Esophagus muscularis mucosa (tissue), 4 donors: ENCODE results near the gene YBX1. TPM values are rescaled to one million over a fixed set of nuclear protein-coding genes. Genes with fewer than 3 reads are reported as not detected.
"Not testable (repeated sequence)": the region's sequence is repeated elsewhere in the genome, so short reads cannot be mapped to it uniquely, and the experiment has no call there.

Source experiments
- DNase-seq: peaks from one replicate; pipeline ENCODE4 v3.0.0-alpha.2; 2017; ENCODE audit errors: extremely low spot score
- H3K27ac ChIP-seq, 4 donors: fragments of 200-600 bp; sonication (generic); replicated peaks in 1 of 4; 1 replicate in 3 of 4; 2 replicates in 1 of 4; pipeline ENCODE4 v1.5.1; 2016 to 2019; ENCODE audit warnings: mild to moderate bottlenecking in 1 of 4
- H3K27me3 ChIP-seq, 4 donors: fragments of 200-600 bp; sonication (generic); one replicate each; pipeline versions ENCODE4 v1.5.1 to v1.6.0; 2016 to 2019
- H3K36me3 ChIP-seq, 4 donors: fragments of 200-600 bp; sonication (generic); one replicate each; pipeline ENCODE4 v1.5.1; 2016 to 2019
- H3K4me1 ChIP-seq, 4 donors: fragments of 200-600 bp; sonication (generic); one replicate each; pipeline ENCODE4 v1.5.1; 2016 to 2019
- H3K4me3 ChIP-seq, 4 donors: fragments of 200-600 bp; sonication (generic); 1 replicate in 2 of 4; 2 replicates in 2 of 4; pipeline ENCODE4 v1.5.1; 2016 to 2019; ENCODE audit warnings: mild to moderate bottlenecking in 4 of 4, moderate library complexity in 1 of 4
- H3K9me3 ChIP-seq, 4 donors: fragments of 200-600 bp; sonication (generic); 1 replicate in 3 of 4; 2 replicates in 1 of 4; pipeline ENCODE4 v1.5.1; 2016 to 2019
- EP300 ChIP-seq: sonication (generic); formaldehyde crosslinking; IDR thresholded peaks from one replicate; pipeline ENCODE4 v1.6.1; 2017; ENCODE audit warnings: antibody characterized with exemption
- POLR2A ChIP-seq: fragments of 450-650 bp; IDR thresholded peaks from one replicate; pipeline ENCODE4 v1.6.1; 2017; ENCODE audit warnings: antibody characterized with exemption, moderate library complexity, mild to moderate bottlenecking, low read depth
- POLR2AphosphoS5 ChIP-seq, 2 donors: sonication (generic); formaldehyde crosslinking; IDR thresholded peaks; one replicate each; pipeline ENCODE4 v1.6.1; 2017; ENCODE audit warnings: antibody characterized with exemption in 2 of 2
- WGBS: methylation state at CpG from one replicate; pipeline ENCODE4 v1.1.5; 2018; 5-methylcytosine and 5-hydroxymethylcytosine counted together
- intact Hi-C: fragments of 100-400 bp; cut with DNase I; formaldehyde crosslinking; loops from one replicate; pipeline ENCODE4 v1.15.1; 2023
- total RNA-seq, 4 donors: library from RNA; depleted of rRNA; stranded (reverse); fragments of >200 nt; gene quantifications; one replicate each; pipeline versions ENCODE4 v1.1.0 to v1.2.1, GENCODE V29; 2016
- TF ChIP-seq, protein P1 (sequence below), 3 experiments: fragments of 200-600 bp in 2 of 3; fragments of 450-650 bp in 1 of 3; sonication (generic) in 2 of 3; IDR thresholded peaks; one replicate each; pipeline ENCODE4 v1.5.1; 2017 to 2019; ENCODE audit warnings: antibody characterized with exemption in 3 of 3, mild to moderate bottlenecking in 2 of 3, moderate library complexity in 1 of 3

YBX1 gene
- total RNA-seq, 4 donors from 2014 or later, result 778 to 889 (median 812) TPM

DNA sequence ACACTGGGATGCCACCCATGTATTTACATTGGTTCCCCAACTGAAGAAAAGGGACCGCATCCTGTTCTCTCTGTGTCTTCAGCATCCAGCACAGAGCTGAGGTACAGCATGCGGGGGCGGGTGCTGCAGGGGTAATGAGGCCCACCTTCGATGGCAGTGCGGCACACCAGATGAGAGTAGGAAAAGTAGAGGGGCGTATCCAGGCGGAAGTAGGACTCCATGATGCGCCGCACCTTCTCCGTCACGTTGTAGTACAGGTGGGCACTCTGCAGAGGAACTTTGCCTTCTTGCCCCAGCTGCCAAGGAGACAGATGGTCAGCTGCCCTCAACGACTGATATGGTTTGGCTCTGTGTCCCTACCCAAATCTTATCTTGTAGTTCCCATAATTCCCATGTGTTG lies 67.8 kb downstream of the YBX1 start:
- no peak for TF ChIP-seq POLR2AphosphoS5 (IDR thresholded peaks at IDR 0.05)
- TF ChIP-seq, protein P1, sequence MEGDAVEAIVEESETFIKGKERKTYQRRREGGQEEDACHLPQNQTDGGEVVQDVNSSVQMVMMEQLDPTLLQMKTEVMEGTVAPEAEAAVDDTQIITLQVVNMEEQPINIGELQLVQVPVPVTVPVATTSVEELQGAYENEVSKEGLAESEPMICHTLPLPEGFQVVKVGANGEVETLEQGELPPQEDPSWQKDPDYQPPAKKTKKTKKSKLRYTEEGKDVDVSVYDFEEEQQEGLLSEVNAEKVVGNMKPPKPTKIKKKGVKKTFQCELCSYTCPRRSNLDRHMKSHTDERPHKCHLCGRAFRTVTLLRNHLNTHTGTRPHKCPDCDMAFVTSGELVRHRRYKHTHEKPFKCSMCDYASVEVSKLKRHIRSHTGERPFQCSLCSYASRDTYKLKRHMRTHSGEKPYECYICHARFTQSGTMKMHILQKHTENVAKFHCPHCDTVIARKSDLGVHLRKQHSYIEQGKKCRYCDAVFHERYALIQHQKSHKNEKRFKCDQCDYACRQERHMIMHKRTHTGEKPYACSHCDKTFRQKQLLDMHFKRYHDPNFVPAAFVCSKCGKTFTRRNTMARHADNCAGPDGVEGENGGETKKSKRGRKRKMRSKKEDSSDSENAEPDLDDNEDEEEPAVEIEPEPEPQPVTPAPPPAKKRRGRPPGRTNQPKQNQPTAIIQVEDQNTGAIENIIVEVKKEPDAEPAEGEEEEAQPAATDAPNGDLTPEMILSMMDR (IDR thresholded peaks at IDR 0.05), result no peak
- TF ChIP-seq POLR2A, result no peak
- no peak for TF ChIP-seq EP300
- DNase-seq, result no peak
- intact Hi-C loops, result no loop called here
- H3K36me3 ChIP-seq, result peaks cover 39 to 88% (median 86%) of the 10 kb centered on the region in 4 donors
- no peaks in the 10 kb centered on the region for H3K4me1 ChIP-seq
- H3K9me3 ChIP-seq, result no peaks in the 10 kb centered on the region
- 91% methylated on average over 11 of the region's 12 CpGs for WGBS
- no peak overlapping the region for H3K27ac ChIP-seq
- no peaks in the 10 kb centered on the region for H3K27me3 ChIP-seq
- H3K4me3 ChIP-seq, result no peak overlapping the region

- H3K4me1 ChIP-seq, H3K4me3 ChIP-seq, H3K9me3 ChIP-seq, H3K27ac ChIP-seq, H3K27me3 ChIP-seq, intact Hi-C loops, DNase-seq: not testable (repeated sequence)
- 90% methylated on average over 8 of the region's 8 CpGs for WGBS
- peaks cover 52 to 94% (median 91%) of the 10 kb centered on the region in 4 donors for H3K36me3 ChIP-seq
Measured at GRCh38 chr1:42751511-42752070, 69.4 kb downstream of the YBX1 start.

DNA sequence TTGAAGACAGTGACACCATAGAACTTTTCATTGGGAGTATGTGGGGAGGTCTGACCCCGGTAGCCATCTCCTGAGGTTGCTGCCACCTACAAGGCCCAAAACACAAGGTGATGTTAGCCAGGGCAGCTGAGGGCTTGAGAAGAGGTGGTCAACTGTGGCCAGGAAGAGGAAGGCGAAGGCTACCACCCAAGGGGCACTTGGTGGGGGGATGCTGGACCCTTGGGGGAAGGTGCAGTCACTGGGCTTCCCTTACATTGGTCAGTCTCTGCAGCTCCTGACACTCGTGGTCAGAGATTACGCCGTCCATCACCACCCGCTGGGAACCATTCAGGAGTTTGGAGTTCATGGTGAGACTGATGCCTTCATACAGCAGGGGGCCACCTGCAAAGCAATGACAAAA lies 70.1 kb downstream of the YBX1 start:
- DNase-seq, result no peak
- Histone ChIP-seq H3K27me3 (no peaks in the 10 kb centered on the region), H3K4me3 (no peak overlapping the region), H3K36me3 (peaks cover 57 to 94% (median 89%) of the 10 kb centered on the region in 4 donors), H3K9me3 (no peaks in the 10 kb centered on the region), H3K27ac (no peak overlapping the region), H3K4me1 (peaks cover 0 to 4% (median 2%) of the 10 kb centered on the region in 4 donors)
- 90% methylated on average over 6 of the region's 6 CpGs for WGBS
- TF ChIP-seq, protein P1 (IDR thresholded peaks at IDR 0.05), result no peak
- TF ChIP-seq POLR2A, result no peak
- no peak for TF ChIP-seq POLR2AphosphoS5 (IDR thresholded peaks at IDR 0.05)
- no peak for TF ChIP-seq EP300
- intact Hi-C loops, result no loop called here

GRCh38 chr1:42753070-42753469 lies 70.9 kb downstream of the YBX1 start:
- TF ChIP-seq EP300 (no peak), POLR2AphosphoS5 (IDR thresholded peaks at IDR 0.05) (no peak), POLR2A (no peak)
- TF ChIP-seq, protein P1 (IDR thresholded peaks at IDR 0.05), result no peak
- intact Hi-C loops, result no loop called here
- Histone ChIP-seq H3K27me3 (no peaks in the 10 kb centered on the region), H3K4me3 (no peak overlapping the region), H3K36me3 (peaks cover 64 to 94% (median 89%) of the 10 kb centered on the region in 4 donors), H3K4me1 (peaks cover 0 to 9% (median 2%) of the 10 kb centered on the region in 4 donors), H3K27ac (no peak overlapping the region), H3K9me3 (no peaks in the 10 kb centered on the region)
- WGBS, result 80% methylated on average over 1 of the region's 1 CpG
- no peak for DNase-seq

Other genes starting within 250 kb of the YBX1 start
- 1 to 10 TPM in 1 of 4 donors, under 1 TPM in 2, not detected in 1; 0.23 to 1.7 (median 0.78) TPM for gene ZMYND12, start 226.4 kb upstream of the YBX1 start, total RNA-seq
- 100 to 1,000 TPM in 2 of 4 donors, 10 to 100 TPM in 2; 59.1 to 105 (median 90.6) TPM for gene PPCS, start 225.9 kb upstream of the YBX1 start, total RNA-seq
- gene CCDC30, start 219.1 kb upstream of the YBX1 start, total RNA-seq, result 1 to 10 TPM in 3 of 4 donors, under 1 TPM in 1; 0.99 to 4.1 (median 1.7) TPM
- 10 to 100 TPM; 12.5 to 17.2 (median 15.0) TPM for gene PPIH, start 24.0 kb upstream of the YBX1 start, total RNA-seq
- gene CLDN19, start 57.8 kb downstream of the YBX1 start, total RNA-seq, result 1 to 10 TPM in 2 of 4 donors, under 1 TPM in 1, not detected in 1; 0.99 to 1.9 (median 1.1) TPM
- gene P3H1, start 84.6 kb downstream of the YBX1 start, total RNA-seq, result 10 to 100 TPM; 19.5 to 33.5 (median 24.9) TPM
- 1 to 10 TPM; 3.0 to 5.0 (median 3.6) TPM for gene C1orf50, start 84.8 kb downstream of the YBX1 start, total RNA-seq
- under 1 TPM in 1 of 4 donors, not detected in 3; 0.06 TPM for gene TMEM269, start 102.6 kb downstream of the YBX1 start, total RNA-seq
- gene ERMAP, start 134.7 kb downstream of the YBX1 start, total RNA-seq, result 10 to 100 TPM in 1 of 4 donors, 1 to 10 TPM in 3; 5.8 to 14.1 (median 9.1) TPM
- gene SVBP, start 135.0 kb downstream of the YBX1 start, total RNA-seq, result 10 to 100 TPM; 19.1 to 39.5 (median 23.1) TPM
- gene ZNF691, start 164.2 kb downstream of the YBX1 start, total RNA-seq, result 10 to 100 TPM in 3 of 4 donors, 1 to 10 TPM in 1; 10.0 to 14.2 (median 12.7) TPM